ENCODE data around the gene GPR78. TPM values are rescaled to one million over a fixed set of nuclear protein-coding genes. Genes with fewer than 3 reads are reported as not detected.

Gene GPR78
- polyA plus RNA-seq, 1 of the 3 experiments (the other 2 are of a cell fraction): not detected

GRCh38 chr4:8589336-8589735, 9.1 kb downstream of the GPR78 start:
- DNase-seq: peak; percentile 17
- H3F3A ChIP-seq (replicated peaks; ENCODE audit: insufficient read depth): no peaks in the 10 kb centered on the region
- ChIA-PET CTCF (interaction anchor here (0.6 to 7.4 kb wide), 7 partner anchors 9 to 347 kb away, joined by 3 to 54 read pairs (median 4); partner anchors contain the start of gene GPR78), POLR2A (no interaction called here)
- H3K9me2 ChIP-seq: no peaks in the 10 kb centered on the region
- no peaks in the 10 kb centered on the region for H3K79me2 ChIP-seq (ENCODE audit: insufficient read depth)
- H3K4me2 ChIP-seq: no peak overlapping the region
- no peaks in the 10 kb centered on the region; the same call in 1 of the 2 replicates for H3K27me3 ChIP-seq (ENCODE audit: insufficient read depth)
- no peaks in the 10 kb centered on the region for H3K9me3 ChIP-seq
- WGBS (ENCODE audit: low lambda C conversion rate): 52% methylated on average over 10 of the region's 10 CpGs
- H3K4me3 ChIP-seq (ENCODE audit: low read depth in 2 of 2, low read length in 1 of 2): no peak overlapping the region
- no peak overlapping the region for H2AFZ ChIP-seq (ENCODE audit: low read depth)
- H3K4me1 ChIP-seq (ENCODE audit: control insufficient read depth in 1 of 2, insufficient read depth in 2 of 2, low read depth in 1 of 2, low read length in 1 of 2): peaks cover 0 to 13% of the 10 kb centered on the region in 2 experiments; a peak in 1 of 4 replicates
- no peak overlapping the region for H3K9ac ChIP-seq
- TF ChIP-seq FOXJ3 (CRISPR knock-in tag; IDR thresholded peaks at IDR 0.05): no peak
- TF ChIP-seq USF2 (IDR thresholded peaks at IDR 0.05; ENCODE audit: borderline replicate concordance, low read depth, low read length): no peak
- no peak for TF ChIP-seq ELF1 (IDR thresholded peaks at IDR 0.05)
- TF ChIP-seq IRF3 (IDR thresholded peaks at IDR 0.05; ENCODE audit: low read depth, low read length): no peak
- no peak for TF ChIP-seq TCF12 (IDR thresholded peaks at IDR 0.05)
- no peak for TF ChIP-seq FOXM1 (IDR thresholded peaks at IDR 0.05; ENCODE audit: low read depth)
- no peak for TF ChIP-seq TAF1 (IDR thresholded peaks at IDR 0.05; ENCODE audit: borderline replicate concordance, low read depth, low read length)
- TF ChIP-seq YY1 (IDR thresholded peaks at IDR 0.05; ENCODE audit: low read depth): no peak
- TF ChIP-seq SIN3A (IDR thresholded peaks at IDR 0.05; ENCODE audit: borderline replicate concordance, low read depth, low read length): no peak
- TF ChIP-seq RFX5 (IDR thresholded peaks at IDR 0.05; ENCODE audit: low read length): no peak
- TF ChIP-seq CTCF (IDR thresholded peaks at IDR 0.05): no peak
- TF ChIP-seq SMC3 (IDR thresholded peaks at IDR 0.05; ENCODE audit: low read depth, low read length): no peak
- no peak for TF ChIP-seq RCOR1 (IDR thresholded peaks at IDR 0.05; ENCODE audit: low read length)
- H3K36me3 ChIP-seq (replicated peaks in 1 of 2; ENCODE audit: control insufficient read depth in 1 of 2, insufficient read depth in 2 of 2, low read length in 1 of 2): no peaks in the 10 kb centered on the region
- no peaks in the 10 kb centered on the region for H4K20me1 ChIP-seq (ENCODE audit: insufficient read depth)
- H3K27ac ChIP-seq (ENCODE audit: low read depth in 2 of 2, low read length in 1 of 2): no peak overlapping the region

GRCh38 chr4:8589823-8590545, 9.8 kb downstream of the GPR78 start:
- no peaks in the 10 kb centered on the region for H3K9me2 ChIP-seq
- POLR2A ChIA-PET: no interaction called here
- no peak overlapping the region for H3K27ac ChIP-seq (ENCODE audit: low read depth in 2 of 2, low read length in 1 of 2)
- H3K79me2 ChIP-seq (ENCODE audit: insufficient read depth): no peaks in the 10 kb centered on the region
- WGBS (ENCODE audit: low lambda C conversion rate): 24% methylated on average over 10 of the region's 11 CpGs
- CTCF ChIA-PET: interaction anchor here (0.6 to 7.4 kb wide), 7 partner anchors 10 to 348 kb away, joined by 3 to 54 read pairs (median 4); partner anchors contain the start of gene GPR78
- no peak overlapping the region for H2AFZ ChIP-seq (ENCODE audit: low read depth)
- H3K27me3 ChIP-seq (ENCODE audit: insufficient read depth): no peaks in the 10 kb centered on the region
- H3F3A ChIP-seq (replicated peaks; ENCODE audit: insufficient read depth): no peaks in the 10 kb centered on the region
- no peak overlapping the region for H3K4me2 ChIP-seq
- H3K36me3 ChIP-seq (replicated peaks in 1 of 2; ENCODE audit: control insufficient read depth in 1 of 2, insufficient read depth in 2 of 2, low read length in 1 of 2): no peaks in the 10 kb centered on the region
- H3K9ac ChIP-seq: no peak overlapping the region
- H3K4me1 ChIP-seq (ENCODE audit: control insufficient read depth in 1 of 2, insufficient read depth in 2 of 2, low read depth in 1 of 2, low read length in 1 of 2): peaks cover 0 to 13% of the 10 kb centered on the region in 2 experiments; a peak in 1 of 4 replicates
- H4K20me1 ChIP-seq (ENCODE audit: insufficient read depth): no peaks in the 10 kb centered on the region
- DNase-seq: peak; percentile 60
- no peaks in the 10 kb centered on the region for H3K9me3 ChIP-seq
- no peak overlapping the region for H3K4me3 ChIP-seq (ENCODE audit: low read depth in 2 of 2, low read length in 1 of 2)
- TF ChIP-seq RAD21 (IDR thresholded peaks at IDR 0.05; ENCODE audit: low read length): no peak
- TF ChIP-seq NRF1 (IDR thresholded peaks at IDR 0.05; ENCODE audit: low read depth, low read length): no peak
- TF ChIP-seq RFX5 (IDR thresholded peaks at IDR 0.05; ENCODE audit: low read length): no peak
- TF ChIP-seq SIN3A (IDR thresholded peaks at IDR 0.05; ENCODE audit: borderline replicate concordance, low read depth, low read length): no peak
- no peak for TF ChIP-seq FOXJ3 (CRISPR knock-in tag; IDR thresholded peaks at IDR 0.05)
- TF ChIP-seq MEF2A (IDR thresholded peaks at IDR 0.05; ENCODE audit: borderline replicate concordance, low read depth): no peak
- TF ChIP-seq EZH2phosphoT487 (IDR thresholded peaks at IDR 0.05; ENCODE audit: borderline replicate concordance, low read depth): no peak
- TF ChIP-seq USF2 (IDR thresholded peaks at IDR 0.05; ENCODE audit: borderline replicate concordance, low read depth, low read length): no peak
- no peak for TF ChIP-seq TCF12 (IDR thresholded peaks at IDR 0.05)
- TF ChIP-seq REST (IDR thresholded peaks at IDR 0.05; ENCODE audit: low read depth, low read length): no peak

All from SK-N-SH (cell line).